ENCODE results near the gene TRAF4. TPM values are rescaled to one million over a fixed set of nuclear protein-coding genes. Genes with fewer than 3 reads are reported as not detected.

The TRAF4 gene
- total and polyA plus RNA-seq, 9 of the 15 experiments (the other 6 are each of a cell fraction or from before 2014, with no cell fraction given): 2.4 to 147 (median 72.4) TPM

GRCh38 chr17:28749516-28750177 is 5.8 kb downstream of the TRAF4 start (continued):
- no peak for TF ChIP-seq REST (IDR thresholded peaks at IDR 0.05; ENCODE audit: borderline replicate concordance)
- TF ChIP-seq REST (CRISPR knock-in tag; IDR thresholded peaks at IDR 0.05; ENCODE audit: low read depth): no peak
- no peak for TF ChIP-seq ZNF512 (tag; IDR thresholded peaks at IDR 0.05)
- peak; percentile 3 for TF ChIP-seq KDM5B (IDR thresholded peaks at IDR 0.05; ENCODE audit: insufficient replicate concordance, low read depth, low read length)
- no peak for TF ChIP-seq ZBED1 (IDR thresholded peaks at IDR 0.05)
- TF ChIP-seq CLOCK (CRISPR knock-in tag; IDR thresholded peaks at IDR 0.05; ENCODE audit: borderline replicate concordance): no peak
- TF ChIP-seq FOXO4 (CRISPR knock-in tag; IDR thresholded peaks at IDR 0.05): no peak
- no peak for TF ChIP-seq ETV5 (CRISPR knock-in tag; IDR thresholded peaks at IDR 0.05; ENCODE audit: low read depth)
- TF ChIP-seq CEBPZ (IDR thresholded peaks at IDR 0.05; ENCODE audit: borderline replicate concordance, low read depth, low read length): no peak

All from K562 (cell line).